Calu3 (cell line): Measurements from ENCODE around the gene PPFIA1. TPM values are rescaled to one million over a fixed set of nuclear protein-coding genes. Genes with fewer than 3 reads are reported as not detected.

Experiments used
- BruUV-seq: library from RNA; stranded (reverse); fragments of 400-500 nt; replicated peaks from 2 replicates; lab custom pipeline; 2021; lab: Mats Ljungman, UMichigan
- CTCF ChIA-PET: fragments of 300-600 bp; sonication (Branson Sonifier 250); formaldehyde crosslinking; loops from one replicate; lab custom pipeline; 2022; ENCODE audit warnings: antibody characterized with exemption; lab: Charles Lee
- DNase-seq: peaks from one replicate; pipeline ENCODE4 v3.0.0; 2022
- H3K27ac Mint-ChIP-seq: one replicate; pipeline ENCODE4 v1.8.0; 2022; ENCODE audit warnings: mixed read lengths; ENCODE audit not compliant: unreplicated experiment
- H3K27me3 Mint-ChIP-seq: one replicate; pipeline ENCODE4 v1.8.0; 2022; ENCODE audit warnings: mixed read lengths; ENCODE audit not compliant: unreplicated experiment
- H3K36me3 Mint-ChIP-seq: one replicate; pipeline ENCODE4 v1.8.0; 2022; ENCODE audit warnings: mild to moderate bottlenecking, moderate library complexity, mixed read lengths; ENCODE audit not compliant: insufficient read depth, unreplicated experiment
- H3K4me1 Mint-ChIP-seq: one replicate; pipeline ENCODE4 v1.8.0; 2022; ENCODE audit warnings: mild to moderate bottlenecking, low read depth, mixed read lengths; ENCODE audit not compliant: unreplicated experiment
- H3K4me3 Mint-ChIP-seq: one replicate; pipeline ENCODE4 v1.8.0; 2022; ENCODE audit warnings: mild to moderate bottlenecking, low read depth, moderate library complexity, mixed read lengths; ENCODE audit not compliant: unreplicated experiment
- H3K9me3 Mint-ChIP-seq: one replicate; pipeline ENCODE4 v1.8.0; 2022; ENCODE audit warnings: low read depth, mixed read lengths; ENCODE audit not compliant: unreplicated experiment
- intact Hi-C: fragments of 100-400 bp; cut with micrococcal nuclease; formaldehyde crosslinking; loops from one replicate; pipeline ENCODE4 v1.10.0; 2022; ENCODE audit not compliant: unreplicated experiment
- total RNA-seq: library from RNA; stranded (reverse); gene quantifications from 2 replicates; pipeline ENCODE4 v1.2.3, GENCODE V29; 2022
- TF ChIP-seq, protein P1 (sequence below): fragments of 200-600 bp; IDR thresholded peaks from one replicate; pipeline ENCODE4 v1.8.0; 2022; ENCODE audit warnings: antibody characterized with exemption; ENCODE audit not compliant: unreplicated experiment

PPFIA1 gene
- total RNA-seq, 1 experiment from 2014 or later = 84.0 TPM

GRCh38 chr11:70365544-70365927 lies 95.0 kb downstream of the PPFIA1 start:
- H3K27ac Mint-ChIP-seq = no peak overlapping the region
- no peak for DNase-seq
- no peak overlapping the region for H3K4me3 Mint-ChIP-seq
- intact Hi-C loops = loop anchor here (10.0 kb wide), 1 partner anchor 101 kb away; no protein-coding TSS in a partner anchor
- H3K9me3 Mint-ChIP-seq = no peaks in the 10 kb centered on the region
- TF ChIP-seq, protein P1, sequence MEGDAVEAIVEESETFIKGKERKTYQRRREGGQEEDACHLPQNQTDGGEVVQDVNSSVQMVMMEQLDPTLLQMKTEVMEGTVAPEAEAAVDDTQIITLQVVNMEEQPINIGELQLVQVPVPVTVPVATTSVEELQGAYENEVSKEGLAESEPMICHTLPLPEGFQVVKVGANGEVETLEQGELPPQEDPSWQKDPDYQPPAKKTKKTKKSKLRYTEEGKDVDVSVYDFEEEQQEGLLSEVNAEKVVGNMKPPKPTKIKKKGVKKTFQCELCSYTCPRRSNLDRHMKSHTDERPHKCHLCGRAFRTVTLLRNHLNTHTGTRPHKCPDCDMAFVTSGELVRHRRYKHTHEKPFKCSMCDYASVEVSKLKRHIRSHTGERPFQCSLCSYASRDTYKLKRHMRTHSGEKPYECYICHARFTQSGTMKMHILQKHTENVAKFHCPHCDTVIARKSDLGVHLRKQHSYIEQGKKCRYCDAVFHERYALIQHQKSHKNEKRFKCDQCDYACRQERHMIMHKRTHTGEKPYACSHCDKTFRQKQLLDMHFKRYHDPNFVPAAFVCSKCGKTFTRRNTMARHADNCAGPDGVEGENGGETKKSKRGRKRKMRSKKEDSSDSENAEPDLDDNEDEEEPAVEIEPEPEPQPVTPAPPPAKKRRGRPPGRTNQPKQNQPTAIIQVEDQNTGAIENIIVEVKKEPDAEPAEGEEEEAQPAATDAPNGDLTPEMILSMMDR = no peak
- BruUV-seq = no TSS peak
- CTCF ChIA-PET = no interaction called here
- H3K27me3 Mint-ChIP-seq = no peaks in the 10 kb centered on the region
- peaks cover 20% of the 10 kb centered on the region for H3K36me3 Mint-ChIP-seq
- H3K4me1 Mint-ChIP-seq = no peaks in the 10 kb centered on the region

DNA sequence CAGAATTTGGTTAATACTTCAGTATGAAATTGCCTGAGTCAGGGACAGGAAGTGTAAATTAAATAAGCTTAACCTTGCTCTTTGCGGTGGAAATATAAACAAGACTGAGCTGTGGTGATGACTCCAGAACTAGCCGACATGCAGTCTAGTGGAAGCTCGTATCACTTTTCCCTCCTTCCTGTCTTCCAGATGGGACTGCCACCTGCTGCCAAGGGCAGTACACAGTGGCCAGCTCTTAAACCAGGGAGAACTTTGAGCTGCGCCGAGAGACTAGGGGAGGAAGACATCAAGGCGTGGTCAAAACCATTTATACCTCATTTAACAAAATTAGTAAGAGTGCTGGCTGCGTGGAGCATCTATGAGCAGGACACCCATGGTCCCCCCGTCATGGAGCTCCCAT lies 96.6 kb downstream of the PPFIA1 start:
- TF ChIP-seq, protein P1 = no peak
- no peak overlapping the region for H3K4me3 Mint-ChIP-seq
- DNase-seq = no peak

GRCh38 chr11:70368961-70369360 lies 98.5 kb downstream of the PPFIA1 start:
- Mint-ChIP-seq H3K9me3 (peaks cover 4% of the 10 kb centered on the region), H3K36me3 (peaks cover 10% of the 10 kb centered on the region), H3K4me3 (no peak overlapping the region), H3K27ac (no peak overlapping the region), H3K27me3 (no peaks in the 10 kb centered on the region), H3K4me1 (no peaks in the 10 kb centered on the region)
- CTCF ChIA-PET = no interaction called here
- intact Hi-C loops = loop anchor here (10.0 kb wide), 1 partner anchor 104 kb away; no protein-coding TSS in a partner anchor
- no peak for DNase-seq
- TF ChIP-seq, protein P1 = no peak
- no TSS peak for BruUV-seq

More for the DNA sequence above, 96.6 kb downstream of the PPFIA1 start:
- no TSS peak for BruUV-seq
- Mint-ChIP-seq H3K9me3 (peaks cover 4% of the 10 kb centered on the region), H3K27ac (no peak overlapping the region), H3K4me1 (no peaks in the 10 kb centered on the region), H3K36me3 (peaks cover 14% of the 10 kb centered on the region), H3K27me3 (no peaks in the 10 kb centered on the region)
- intact Hi-C loops = loop anchor here (10.0 kb wide), 1 partner anchor 102 kb away; no protein-coding TSS in a partner anchor
- CTCF ChIA-PET = no interaction called here

- peaks cover under 1% of the 10 kb centered on the region for H3K36me3 Mint-ChIP-seq
- H3K27ac Mint-ChIP-seq = no peak overlapping the region
- intact Hi-C loops = no loop called here
- peaks cover 4% of the 10 kb centered on the region for H3K9me3 Mint-ChIP-seq
- H3K27me3 Mint-ChIP-seq = no peaks in the 10 kb centered on the region
- CTCF ChIA-PET = no interaction called here
- DNase-seq = no peak
- no peak overlapping the region for H3K4me3 Mint-ChIP-seq
- H3K4me1 Mint-ChIP-seq = no peaks in the 10 kb centered on the region
- TF ChIP-seq, protein P1 = no peak
- no TSS peak for BruUV-seq
Measured at GRCh38 chr11:70371241-70371640, 100.8 kb downstream of the PPFIA1 start.
